GM12878 (cell line): ENCODE measurements around the gene VWA5B2. TPM values are rescaled to one million over a fixed set of nuclear protein-coding genes. Genes with fewer than 3 reads are reported as not detected.

ENCODE experiments used
- ATAC-seq: fragments of 200-7000 bp; cut with Tn5 transposase; 3 replicates; pipeline ENCODE4 v1.9.1; 2020; ENCODE audit warnings: mild to moderate bottlenecking, moderate library complexity
- BruUV-seq: library from RNA; stranded (reverse); fragments of 400-500 nt; replicated peaks from 2 replicates; lab custom pipeline; 2021; lab: Mats Ljungman, UMichigan
- CTCF ChIA-PET: fragments of 300-600 bp; sonication (Branson Sonifier 250); formaldehyde crosslinking; extraction: SDS; loops from one replicate; lab custom pipeline; 2021; ENCODE audit warnings: inconsistent platforms; lab: Yijun Ruan, JAX
- POLR2A ChIA-PET: fragments of 350-600 bp; formaldehyde crosslinking; extraction: SDS; loops from one replicate; lab custom pipeline; 2021; ENCODE audit warnings: inconsistent platforms; lab: Charles Lee
- RAD21 ChIA-PET: fragments of 300-600 bp; sonication (Branson Sonifier 250); formaldehyde crosslinking; loops from one replicate; lab custom pipeline; 2023; ENCODE audit warnings: antibody characterized with exemption; ENCODE audit not compliant: unreplicated experiment; lab: Charles Lee
- SMC1A ChIA-PET: fragments of 300-600 bp; sonication (Branson Sonifier 250); formaldehyde crosslinking; loops from one replicate; lab custom pipeline; 2023; ENCODE audit not compliant: unreplicated experiment, uncharacterized antibody; lab: Charles Lee
- DNase-seq: peaks from one replicate; pipeline ENCODE4 v3.0.0-alpha.2; 2011; ENCODE audit warnings: low read depth, low spot score
- FAIRE-seq: peaks from 3 replicates; lab custom pipeline; 2011; peaks lifted over from hg19 to GRCh38; lab: Jason Lieb, UNC
- H2AFZ ChIP-seq: 2 replicates; pipeline ENCODE4 v1.6.0; 2011; ENCODE audit warnings: low read depth, low read length, control low read depth; ENCODE audit not compliant: control insufficient read depth
- H3K27ac ChIP-seq: 2 replicates; pipeline ENCODE4 v1.5.1; 2011; ENCODE audit warnings: control low read depth; ENCODE audit not compliant: control insufficient read depth, insufficient read depth
- H3K27me3 ChIP-seq, 2 experiments: replicated peaks in 1 of 2; 2 replicates each; pipeline versions ENCODE4 v1.6.0 to v1.6.1; 2011; ENCODE audit warnings: low read length in 1 of 2; ENCODE audit not compliant: control insufficient read depth in 2 of 2, insufficient read depth in 2 of 2
- H3K36me3 ChIP-seq, 2 experiments: 2 replicates each; pipeline ENCODE4 v1.5.1; 2011; ENCODE audit warnings: low read length in 1 of 2; ENCODE audit not compliant: control insufficient read depth in 2 of 2, insufficient read depth in 2 of 2
- H3K4me1 ChIP-seq: 2 replicates; pipeline ENCODE4 v1.6.1; 2011; ENCODE audit warnings: mild to moderate bottlenecking, low read length, moderate library complexity, mixed read lengths; ENCODE audit not compliant: control insufficient read depth, insufficient read depth
- H3K4me2 ChIP-seq: 2 replicates; pipeline ENCODE4 v1.6.0; 2011; ENCODE audit warnings: control low read depth; ENCODE audit not compliant: control insufficient read depth, insufficient read depth
- H3K4me3 ChIP-seq: fragments of 200-600 bp; sonication (generic); 2 replicates; pipeline ENCODE4 v1.5.1; 2016
- H3K79me2 ChIP-seq: 2 replicates; pipeline ENCODE4 v1.6.0; 2011; ENCODE audit warnings: low read length; ENCODE audit not compliant: control insufficient read depth, insufficient read depth
- H3K9ac ChIP-seq: 2 replicates; pipeline ENCODE4 v1.8.0; 2011; ENCODE audit warnings: low read length, control low read depth, mixed read lengths; ENCODE audit not compliant: control insufficient read depth, insufficient read depth
- H3K9me3 ChIP-seq: replicated peaks from 3 replicates; pipeline ENCODE4 v1.5.1; 2011; ENCODE audit warnings: mild to moderate bottlenecking, low read length; ENCODE audit not compliant: control insufficient read depth, insufficient read depth
- H4K20me1 ChIP-seq: 2 replicates; pipeline ENCODE4 v1.6.0; 2011; ENCODE audit not compliant: control insufficient read depth, insufficient read depth
- BRCA1 ChIP-seq: IDR thresholded peaks from 2 replicates; pipeline ENCODE4 v1.6.1; 2011; ENCODE audit warnings: low read depth, low read length, improper control_type of control experiment
- CBX3 ChIP-seq: fragments of 200-600 bp; sonication (generic); IDR thresholded peaks from 2 replicates; pipeline ENCODE4 v1.6.1; 2016; ENCODE audit warnings: low read depth, borderline replicate concordance
- CHD2 ChIP-seq: IDR thresholded peaks from 2 replicates; pipeline ENCODE4 v1.6.1; 2011; ENCODE audit warnings: low read depth, low read length, improper control_type of control experiment, borderline replicate concordance
- ESRRA ChIP-seq: IDR thresholded peaks from 2 replicates; pipeline ENCODE4 v1.6.1; 2012; ENCODE audit warnings: mild to moderate bottlenecking, low read length, improper control_type of control experiment
- KAT2A ChIP-seq: conservative IDR thresholded peaks from 2 replicates; pipeline ENCODE4 v1.6.1; 2011; ENCODE audit warnings: low read depth, low read length; ENCODE audit not compliant: control insufficient read depth
- NKRF ChIP-seq: fragments of 450-650 bp; conservative IDR thresholded peaks from 2 replicates; pipeline ENCODE4 v1.6.1; 2017; ENCODE audit warnings: mild to moderate bottlenecking, moderate library complexity
- SPI1 ChIP-seq: IDR thresholded peaks from 2 replicates; pipeline ENCODE4 v1.6.1; 2011; ENCODE audit warnings: low read depth, mild to moderate bottlenecking, low read length, moderate library complexity, borderline replicate concordance; ENCODE audit not compliant: insufficient read depth
- ZNF207 ChIP-seq: fragments of 450-650 bp; IDR thresholded peaks from 2 replicates; pipeline ENCODE4 v1.6.1; 2014; ENCODE audit warnings: antibody characterized with exemption, mild to moderate bottlenecking, borderline replicate concordance
- WGBS: methylation state at CpG from one replicate; pipeline ENCODE4 v1.1.6; 2016; ENCODE audit warnings: low lambda C conversion rate; ENCODE audit not compliant: insufficient replicate concordance, insufficient coverage; ENCODE audit errors: missing lambda C conversion rate; 5-methylcytosine and 5-hydroxymethylcytosine counted together
- in situ Hi-C: fragments of 300-500 bp; cut with MboI; formaldehyde crosslinking; loops from 9 replicates; pipeline ENCODE4 v1.14.3; 2018; ENCODE audit warnings: mixed read lengths
- intact Hi-C: fragments of 100-400 bp; cut with micrococcal nuclease; formaldehyde crosslinking; loops from one replicate; pipeline ENCODE4 v1.14.2; 2022; ENCODE audit not compliant: unreplicated experiment
- polyA plus RNA-seq, 11 experiments: library from polyadenylated mRNA; depleted of rRNA in 4 of 11; unstranded in 6 of 11; stranded (reverse) in 5 of 11; fragments of >200 nt; fragmentation: Nextera tagmentation in 4 of 11; fragmentation: Illumina TruSeq in 1 of 11; extraction: Ambion mirVana in 4 of 11; extraction: Trizol in 1 of 11; gene quantifications; 1 replicate in 1 of 11; 2 replicates in 10 of 11; pipeline versions ENCODE4 v1.2.1 to v1.2.3, GENCODE V29; 2011 to 2016; ENCODE audit warnings: inconsistent platforms in 2 of 11, missing spikeins in 2 of 11, low read depth in 1 of 11
- total RNA-seq, 4 experiments: library from RNA; depleted of rRNA in 3 of 4; stranded (reverse); fragments of >200 nt in 3 of 4; fragmentation: Illumina TruSeq in 1 of 4; extraction: Trizol in 1 of 4; gene quantifications; 2 replicates each; pipeline versions ENCODE4 v1.2.1 to v1.2.3, GENCODE V29; 2013 to 2021

VWA5B2 gene
- total and polyA plus RNA-seq, 10 of the 15 experiments (the other 5 are each of a cell fraction or from before 2014, with no cell fraction given), result 0.03 to 0.09 TPM; not detected in 8

- no peaks in the 10 kb centered on the region for H3K4me1 ChIP-seq
- H3K27ac ChIP-seq, result no peak within 1 kb of the TSS
- intact Hi-C loops (no loop called here), in situ Hi-C loops (no loop called here)
- ATAC-seq (no peak), FAIRE-seq (no peak), DNase-seq (no peak)
- H3K27me3 ChIP-seq, result peaks cover 8 to 9% of the 10 kb centered on the region in 2 experiments; a peak in 3 of 4 replicates
- H2AFZ ChIP-seq, result no peak within 1 kb of the TSS
- RAD21 ChIA-PET, result no interaction called here
- no peak within 1 kb of the TSS for H3K4me3 ChIP-seq
- no peaks in the 10 kb centered on the region for H3K36me3 ChIP-seq
- no peaks in the 10 kb centered on the region for H4K20me1 ChIP-seq
- CTCF ChIA-PET, result no interaction called here
- H3K9ac ChIP-seq, result no peak within 1 kb of the TSS
- SMC1A ChIA-PET, result no interaction called here
- H3K4me2 ChIP-seq, result no peak within 1 kb of the TSS
- no peaks in the 10 kb centered on the region for H3K79me2 ChIP-seq
- WGBS, result 33% methylated on average over 36 of the region's 65 CpGs
- TF ChIP-seq CHD2 (no peak), NKRF (no peak)
- no TSS peak for BruUV-seq
- POLR2A ChIA-PET, result no interaction called here
- no peaks in the 10 kb centered on the region for H3K9me3 ChIP-seq
Measured at GRCh38 chr3:184275961-184276910, 46.9 kb downstream of the VWA5B2 start, which contains the start of gene ECE2. TSS of gene ECE2 (plus strand) at chr3:184276022. CDS start at chr3:184276154, 132 bp downstream.

GRCh38 chr3:184277366-184277765 lies 48.0 kb downstream of the VWA5B2 start:
- DNase-seq (no peak), FAIRE-seq (no peak)
- Histone ChIP-seq H3K79me2 (no peaks in the 10 kb centered on the region), H3K9ac (no peak overlapping the region), H3K4me3 (no peak overlapping the region), H2AFZ (no peak overlapping the region), H3K27me3 (peaks cover 8 to 9% of the 10 kb centered on the region in 2 experiments; a peak in 3 of 4 replicates)
- intact Hi-C loops, result no loop called here
- no TSS peak for BruUV-seq
- TF ChIP-seq BRCA1 (no peak), KAT2A (no peak), ZNF207 (no peak), ESRRA (no peak), CBX3 (no peak), SPI1 (peak; percentile 22; the same call in 1 of the 2 replicates)
- TF ChIP-seq, all 136 proteins: peak for 1
- ChIA-PET SMC1A (no interaction called here), POLR2A (no interaction called here), CTCF (interaction anchor here (0.9 kb wide), 1 partner anchor 51 kb away, joined by 3 read pairs; no protein-coding TSS in a partner anchor), RAD21 (no interaction called here)
- Histone ChIP-seq H4K20me1 (no peaks in the 10 kb centered on the region), H3K27ac (no peak overlapping the region), H3K4me2 (no peak overlapping the region), H3K4me1 (no peaks in the 10 kb centered on the region), H3K36me3 (no peaks in the 10 kb centered on the region), H3K9me3 (no peaks in the 10 kb centered on the region)
- WGBS, result 24% methylated on average over 6 of the region's 6 CpGs
- no peak for ATAC-seq
- in situ Hi-C loops, result no loop called here
